Thymus (tissue), 11 donors: Measurements from ENCODE around the gene TMEM123. TPM values are rescaled to one million over a fixed set of nuclear protein-coding genes. Genes with fewer than 3 reads are reported as not detected.

ENCODE experiments used
- DNase-seq, 9 donors: peaks; one replicate each; pipeline ENCODE4 v3.0.0-alpha.2; 2013; ENCODE audit warnings: low spot score in 9 of 9, low read depth in 6 of 9, missing footprints in 1 of 9
- H3K27ac ChIP-seq, 2 donors: one replicate each; pipeline ENCODE4 v1.5.1; 2013; ENCODE audit warnings: control low read depth in 1 of 2, low read depth in 1 of 2, low read length in 1 of 2, mild to moderate bottlenecking in 1 of 2, moderate library complexity in 1 of 2
- H3K27me3 ChIP-seq, 2 donors: one replicate each; pipeline ENCODE4 v1.5.1; 2013; ENCODE audit warnings: low read length in 1 of 2; ENCODE audit not compliant: control insufficient read depth in 2 of 2, insufficient read depth in 1 of 2
- H3K36me3 ChIP-seq, 2 donors: one replicate each; pipeline ENCODE4 v1.5.1; 2013; ENCODE audit warnings: low read length in 1 of 2, mild to moderate bottlenecking in 1 of 2, moderate library complexity in 1 of 2; ENCODE audit not compliant: control insufficient read depth in 2 of 2, insufficient read depth in 2 of 2
- H3K4me1 ChIP-seq, 2 donors: one replicate each; pipeline ENCODE4 v1.5.1; 2013; ENCODE audit warnings: low read length in 2 of 2; ENCODE audit not compliant: control insufficient read depth in 2 of 2, insufficient read depth in 2 of 2
- H3K4me3 ChIP-seq, 2 donors: one replicate each; pipeline ENCODE4 v1.5.1; 2013; ENCODE audit warnings: low read length in 2 of 2, control low read depth in 1 of 2, mild to moderate bottlenecking in 1 of 2
- H3K9me3 ChIP-seq, 2 donors: one replicate each; pipeline ENCODE4 v1.5.1; 2013; ENCODE audit warnings: low read length in 1 of 2, mild to moderate bottlenecking in 1 of 2; ENCODE audit not compliant: control insufficient read depth in 2 of 2, insufficient read depth in 1 of 2
- WGBS: extraction: QIAGEN DNeasy Blood & Tissue Kit; methylation state at CpG from one replicate; pipeline ENCODE4 v1.1.7; 2013; 5-methylcytosine and 5-hydroxymethylcytosine counted together
- polyA plus RNA-seq: library from polyadenylated mRNA; stranded (reverse); fragments of 200-250 nt; gene quantifications from one replicate; pipeline ENCODE4 v1.2.3, GENCODE V29; 2013
- total RNA-seq: library from RNA; stranded (reverse); fragments of 120-200 nt; gene quantifications from one replicate; pipeline ENCODE4 v1.2.4, GENCODE V29; 2013
- donor health status: healthy.

Gene TMEM123
- total and polyA plus RNA-seq, 2 donors: 174 to 282 TPM

GRCh38 chr11:102402548-102402947 is 50.0 kb downstream of the TMEM123 start:
- no peaks in the 10 kb centered on the region for H3K27me3 ChIP-seq
- no peak overlapping the region for H3K4me3 ChIP-seq
- H3K27ac ChIP-seq: no peak overlapping the region
- DNase-seq: no peak
- peaks cover 6% of the 10 kb centered on the region in 2 donors for H3K4me1 ChIP-seq
- peaks cover 31 to 80% of the 10 kb centered on the region in 2 donors for H3K36me3 ChIP-seq
- no peaks in the 10 kb centered on the region for H3K9me3 ChIP-seq

GRCh38 chr11:102401905-102402304 is 50.7 kb downstream of the TMEM123 start:
- Histone ChIP-seq H3K4me1 (peaks cover under 1 to 2% of the 10 kb centered on the region in 2 donors), H3K9me3 (no peaks in the 10 kb centered on the region), H3K27me3 (no peaks in the 10 kb centered on the region), H3K36me3 (peaks cover 30 to 79% of the 10 kb centered on the region in 2 donors), H3K27ac (no peak overlapping the region), H3K4me3 (no peak overlapping the region)
- no peak for DNase-seq
- WGBS: 98% methylated on average over 3 of the region's 3 CpGs

- H3K27me3 ChIP-seq: no peaks in the 10 kb centered on the region
- no peak for DNase-seq
Observed at GRCh38 chr11:102400603-102401002, 52.0 kb downstream of the TMEM123 start.

DNA sequence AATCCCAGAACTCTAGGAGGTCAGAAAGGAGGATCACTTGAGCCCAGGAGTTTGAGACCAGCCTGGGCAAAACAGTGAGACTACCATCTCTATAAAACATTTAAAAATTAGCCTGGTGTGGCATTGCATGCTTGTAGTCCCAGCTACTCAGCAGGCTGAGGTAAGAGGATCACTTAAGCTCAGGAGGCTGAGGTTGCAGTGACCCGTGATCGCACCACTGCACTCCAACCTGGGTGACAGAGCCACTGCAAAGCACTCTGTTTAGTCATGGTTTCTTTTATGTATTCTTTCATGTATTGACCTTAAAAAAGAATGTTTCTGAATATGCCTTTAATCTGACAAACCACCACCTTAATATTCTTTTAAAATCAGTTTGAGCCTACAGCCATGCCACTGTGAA is 53.4 kb downstream of the TMEM123 start:
- DNase-seq: no peak
- WGBS: 97% methylated on average over 2 of the region's 2 CpGs

More at GRCh38 chr11:102400603-102401002, 52.0 kb downstream of the TMEM123 start:
- Histone ChIP-seq H3K36me3 (peaks cover 25 to 76% of the 10 kb centered on the region in 2 donors), H3K27ac (no peak overlapping the region), H3K9me3 (no peaks in the 10 kb centered on the region), H3K4me1 (no peaks in the 10 kb centered on the region), H3K4me3 (no peak overlapping the region)
- 97% methylated on average over 5 of the region's 5 CpGs for WGBS

GRCh38 chr11:102398297-102398696 is 54.3 kb downstream of the TMEM123 start:
- Histone ChIP-seq H3K4me1 (no peaks in the 10 kb centered on the region), H3K9me3 (no peaks in the 10 kb centered on the region), H3K36me3 (peaks cover 24 to 80% of the 10 kb centered on the region in 2 donors), H3K27me3 (no peaks in the 10 kb centered on the region), H3K4me3 (no peak overlapping the region), H3K27ac (no peak overlapping the region)
- 95% methylated on average over 2 of the region's 2 CpGs for WGBS
- DNase-seq: no peak

More for the DNA sequence above, 53.4 kb downstream of the TMEM123 start:
- Histone ChIP-seq H3K36me3 (peaks cover 22 to 80% of the 10 kb centered on the region in 2 donors), H3K4me3 (no peak overlapping the region), H3K9me3 (no peaks in the 10 kb centered on the region), H3K27ac (no peak overlapping the region), H3K4me1 (no peaks in the 10 kb centered on the region), H3K27me3 (no peaks in the 10 kb centered on the region)

DNA sequence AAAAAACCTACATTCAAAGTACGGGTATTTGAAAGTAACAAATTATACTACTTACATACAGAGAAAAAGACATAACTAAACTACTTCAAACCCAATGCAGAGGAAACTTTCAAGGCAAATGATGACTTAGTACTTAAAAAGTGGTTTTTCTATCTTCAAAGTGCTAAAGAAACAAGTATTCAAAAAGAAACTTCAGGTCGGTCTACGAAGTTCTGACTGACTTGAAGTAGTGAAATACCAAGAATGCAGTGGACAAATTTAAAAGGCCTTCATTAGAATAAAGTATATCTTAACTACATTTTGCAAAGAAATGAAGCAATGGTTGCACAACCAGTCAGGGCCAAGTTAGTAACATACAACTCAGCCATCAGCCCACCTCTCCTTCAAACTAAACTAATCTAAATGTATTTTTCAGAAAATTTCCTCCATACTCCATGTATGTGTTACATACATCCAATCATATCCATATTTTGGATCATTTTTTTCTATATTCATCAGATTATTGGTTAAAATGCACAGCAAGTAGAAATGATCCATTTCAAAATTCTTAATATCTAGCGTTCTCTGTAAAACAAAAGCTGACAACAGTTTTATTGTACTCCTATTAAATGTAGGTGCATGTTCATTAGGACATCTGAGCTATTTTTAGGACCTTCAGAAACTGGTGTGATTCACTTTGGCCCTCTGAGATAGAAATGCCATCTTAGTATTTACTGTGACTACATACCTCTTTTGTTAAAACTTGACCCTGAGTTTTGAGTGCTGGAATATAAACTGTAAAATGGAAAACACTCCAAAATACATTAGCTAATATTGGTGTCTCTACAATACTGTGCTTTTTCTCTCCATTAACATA is 55.6 kb downstream of the TMEM123 start:
- Histone ChIP-seq H3K9me3 (no peaks in the 10 kb centered on the region), H3K27me3 (no peaks in the 10 kb centered on the region), H3K4me3 (no peak overlapping the region), H3K36me3 (peaks cover 30 to 78% of the 10 kb centered on the region in 2 donors), H3K27ac (no peak overlapping the region), H3K4me1 (no peaks in the 10 kb centered on the region)
- DNase-seq: no peak
- 80% methylated on average over 4 of the region's 4 CpGs for WGBS

DNA sequence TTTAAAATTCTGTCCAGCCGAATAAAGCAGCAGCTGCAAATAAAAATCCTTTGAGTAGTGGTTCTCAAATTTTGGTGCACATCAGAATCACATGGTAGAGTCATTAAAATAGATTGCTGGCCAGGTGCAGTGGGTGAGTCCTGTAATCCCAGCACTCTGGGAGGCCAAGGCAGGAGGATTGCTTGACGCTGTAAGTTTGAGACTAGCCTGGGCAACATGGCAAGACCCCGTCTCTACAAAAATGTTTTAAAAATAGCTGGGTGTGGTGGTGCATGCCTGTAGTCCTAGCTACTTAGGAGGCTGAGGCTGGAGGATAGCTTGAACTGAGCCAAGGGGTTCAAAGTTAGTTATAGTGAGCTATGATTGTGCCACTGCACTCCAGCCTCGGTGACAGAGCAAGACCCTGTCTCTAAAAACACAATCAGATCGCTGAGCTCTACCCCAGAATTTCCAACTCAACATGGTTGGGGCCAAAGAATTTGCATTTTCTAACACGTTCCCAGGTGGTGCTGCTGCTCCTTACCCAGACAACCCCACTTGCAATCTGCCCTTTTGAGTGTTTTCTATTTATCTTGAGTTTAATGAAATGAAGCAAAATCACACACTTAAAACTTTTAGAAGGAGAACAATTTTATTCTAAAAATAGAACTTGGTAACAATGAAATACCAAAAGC is 56.7 kb downstream of the TMEM123 start:
- 97% methylated on average over 6 of the region's 6 CpGs for WGBS
- H3K27me3 ChIP-seq: no peaks in the 10 kb centered on the region
- no peak overlapping the region for H3K4me3 ChIP-seq
- DNase-seq: no peak
- no peaks in the 10 kb centered on the region for H3K4me1 ChIP-seq
- no peaks in the 10 kb centered on the region for H3K9me3 ChIP-seq
- peak overlapping the region in 1 of 2 donors; percentile 11 for H3K27ac ChIP-seq
- peaks cover 38 to 78% of the 10 kb centered on the region in 2 donors for H3K36me3 ChIP-seq

DNA sequence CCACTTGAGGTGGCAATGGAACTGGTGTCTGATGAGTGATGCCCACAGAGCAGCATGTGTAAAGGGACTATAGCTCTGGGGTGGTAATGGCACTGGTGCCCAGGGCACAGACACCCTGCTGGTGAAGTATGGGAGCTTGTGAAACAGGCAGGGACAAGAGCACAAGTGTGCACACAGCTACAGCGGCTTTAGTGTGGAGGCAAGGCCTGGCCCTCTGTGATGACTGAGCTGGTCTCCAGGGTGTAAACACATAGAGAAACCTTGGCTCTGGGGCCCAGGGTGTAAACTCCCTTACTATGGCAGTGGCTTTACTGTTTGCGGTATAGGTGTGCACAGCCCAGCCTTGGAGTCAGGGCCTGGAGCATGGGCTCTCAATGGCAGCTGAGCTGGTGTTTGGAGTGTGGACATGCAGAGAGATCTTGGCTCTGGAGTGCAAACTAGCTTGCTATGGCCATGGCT is 59.3 kb downstream of the TMEM123 start:
- Histone ChIP-seq H3K27me3 (no peaks in the 10 kb centered on the region), H3K9me3 (no peaks in the 10 kb centered on the region), H3K4me1 (no peaks in the 10 kb centered on the region), H3K27ac (no peak overlapping the region), H3K36me3 (peaks cover 40 to 71% of the 10 kb centered on the region in 2 donors), H3K4me3 (no peak overlapping the region)
- no peak for DNase-seq
- 99% methylated on average over 2 of the region's 2 CpGs for WGBS
